Uterus (tissue), 2 donors: ENCODE measurements around the gene FADS1.

ENCODE experiments used
- POLR2A ChIP-seq, 2 donors: fragments of 450-650 bp; IDR thresholded peaks; one replicate each; pipeline ENCODE4 v1.6.1; 2016; ENCODE audit warnings: antibody characterized with exemption in 2 of 2, mild to moderate bottlenecking in 1 of 2, moderate library complexity in 1 of 2
- TF ChIP-seq, protein P1 (sequence below), 4 experiments: fragments of 200-600 bp in 2 of 4; fragments of 450-650 bp in 2 of 4; sonication (generic) in 2 of 4; IDR thresholded peaks; one replicate each; pipeline ENCODE4 v1.5.1; 2016 to 2019; ENCODE audit warnings: antibody characterized with exemption in 4 of 4, mild to moderate bottlenecking in 2 of 4, moderate library complexity in 1 of 4

DNA sequence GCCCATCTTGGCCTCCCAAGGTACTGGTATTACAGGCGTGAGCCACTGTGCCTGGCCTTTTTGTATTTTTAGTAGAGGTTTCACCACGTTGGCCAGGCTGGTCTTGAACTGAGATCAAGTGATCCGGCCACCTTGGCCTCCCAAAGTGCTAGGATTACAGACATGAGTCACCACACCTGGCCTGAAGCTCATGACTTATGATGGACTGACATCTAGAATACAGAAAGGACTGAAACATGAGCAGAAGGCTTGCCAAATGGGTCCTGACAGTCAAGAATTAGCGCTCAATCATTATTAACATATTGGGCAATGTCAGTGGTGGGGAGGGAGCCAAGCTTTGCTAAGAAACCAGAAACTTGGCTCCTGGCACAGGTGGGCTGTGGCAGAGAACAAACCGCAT, 5.0 kb downstream of the FADS1 start:
- TF ChIP-seq, protein P1, sequence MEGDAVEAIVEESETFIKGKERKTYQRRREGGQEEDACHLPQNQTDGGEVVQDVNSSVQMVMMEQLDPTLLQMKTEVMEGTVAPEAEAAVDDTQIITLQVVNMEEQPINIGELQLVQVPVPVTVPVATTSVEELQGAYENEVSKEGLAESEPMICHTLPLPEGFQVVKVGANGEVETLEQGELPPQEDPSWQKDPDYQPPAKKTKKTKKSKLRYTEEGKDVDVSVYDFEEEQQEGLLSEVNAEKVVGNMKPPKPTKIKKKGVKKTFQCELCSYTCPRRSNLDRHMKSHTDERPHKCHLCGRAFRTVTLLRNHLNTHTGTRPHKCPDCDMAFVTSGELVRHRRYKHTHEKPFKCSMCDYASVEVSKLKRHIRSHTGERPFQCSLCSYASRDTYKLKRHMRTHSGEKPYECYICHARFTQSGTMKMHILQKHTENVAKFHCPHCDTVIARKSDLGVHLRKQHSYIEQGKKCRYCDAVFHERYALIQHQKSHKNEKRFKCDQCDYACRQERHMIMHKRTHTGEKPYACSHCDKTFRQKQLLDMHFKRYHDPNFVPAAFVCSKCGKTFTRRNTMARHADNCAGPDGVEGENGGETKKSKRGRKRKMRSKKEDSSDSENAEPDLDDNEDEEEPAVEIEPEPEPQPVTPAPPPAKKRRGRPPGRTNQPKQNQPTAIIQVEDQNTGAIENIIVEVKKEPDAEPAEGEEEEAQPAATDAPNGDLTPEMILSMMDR (IDR thresholded peaks at IDR 0.05): no peak
- TF ChIP-seq POLR2A (IDR thresholded peaks at IDR 0.05): no peak
